NCI-H146 treated with DMSO at 0.1 percent for 48 hours (cell line): ENCODE results near the gene FAM76A.

Source experiments
- DNase-seq: peaks from one replicate; lab custom pipeline; 2025; ENCODE audit not compliant: unreplicated experiment; lab: John Stamatoyannopoulos, UW

FAM76A gene

DNA sequence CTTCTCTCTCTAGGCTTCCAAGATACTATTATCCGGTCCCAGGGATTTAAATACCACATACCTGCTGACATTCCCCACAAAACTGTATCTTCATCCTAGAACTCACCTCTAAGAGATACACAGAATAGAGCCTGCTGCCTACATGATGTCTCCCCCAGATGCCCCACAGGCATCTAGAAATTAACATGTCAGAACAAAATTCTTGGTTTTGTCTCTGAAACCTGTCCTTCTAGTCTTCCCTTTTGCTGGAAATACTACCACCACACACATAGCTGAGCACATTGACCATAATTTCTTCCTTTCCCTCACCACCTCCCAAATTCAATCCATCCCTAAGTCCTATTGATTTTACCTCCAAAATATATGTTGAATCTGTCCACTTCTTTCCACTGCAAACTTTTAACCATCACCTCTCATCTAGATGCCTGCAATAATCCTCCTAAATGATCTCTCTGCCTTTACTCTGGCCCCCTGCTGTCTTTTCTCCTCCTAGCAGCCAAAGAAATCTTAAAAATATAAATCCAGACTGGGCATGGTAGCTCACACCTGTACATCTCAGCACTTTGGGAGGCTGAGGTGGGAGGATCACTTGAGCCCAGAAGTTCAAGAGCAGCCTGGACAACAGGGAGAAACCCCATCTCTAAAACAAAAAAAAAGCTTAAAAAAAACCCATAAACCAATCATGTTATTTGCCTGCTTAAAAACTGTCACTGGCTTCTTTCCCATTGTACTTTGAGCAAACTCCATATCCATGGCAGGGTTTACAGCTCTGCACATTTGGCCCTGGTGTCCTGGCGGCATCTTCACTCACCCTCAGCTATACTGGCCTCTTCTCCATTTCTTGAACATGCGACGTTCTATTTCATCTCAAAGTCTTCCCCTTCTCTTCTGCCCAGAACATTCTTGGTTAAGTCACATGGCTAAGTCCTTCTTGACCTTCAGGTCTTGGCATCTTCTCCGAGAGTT, 6.2 kb upstream of the FAM76A start:
- no peak for DNase-seq

DNA sequence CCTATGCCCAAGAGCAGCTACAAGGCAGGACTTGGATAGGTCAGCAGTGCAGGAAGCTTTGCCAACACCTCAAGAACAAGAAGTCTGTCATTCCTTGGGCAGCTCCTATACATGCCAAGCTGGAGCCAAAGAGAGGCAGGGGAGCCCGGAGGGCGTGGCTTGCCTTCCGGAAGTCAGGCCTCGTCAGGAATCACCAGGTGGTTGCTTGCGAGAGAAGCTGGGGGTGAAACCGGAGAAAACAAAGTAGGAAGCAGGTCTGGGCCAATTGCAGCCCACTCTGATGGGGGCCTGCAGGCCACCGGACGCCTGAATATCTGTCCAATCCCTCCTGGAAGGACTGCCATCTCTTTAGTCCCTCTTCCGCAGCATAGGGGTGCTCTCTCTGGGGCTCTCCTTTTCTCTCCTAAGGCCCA, 794 bp upstream of the FAM76A start:
- peak; percentile 70 for DNase-seq

DNA sequence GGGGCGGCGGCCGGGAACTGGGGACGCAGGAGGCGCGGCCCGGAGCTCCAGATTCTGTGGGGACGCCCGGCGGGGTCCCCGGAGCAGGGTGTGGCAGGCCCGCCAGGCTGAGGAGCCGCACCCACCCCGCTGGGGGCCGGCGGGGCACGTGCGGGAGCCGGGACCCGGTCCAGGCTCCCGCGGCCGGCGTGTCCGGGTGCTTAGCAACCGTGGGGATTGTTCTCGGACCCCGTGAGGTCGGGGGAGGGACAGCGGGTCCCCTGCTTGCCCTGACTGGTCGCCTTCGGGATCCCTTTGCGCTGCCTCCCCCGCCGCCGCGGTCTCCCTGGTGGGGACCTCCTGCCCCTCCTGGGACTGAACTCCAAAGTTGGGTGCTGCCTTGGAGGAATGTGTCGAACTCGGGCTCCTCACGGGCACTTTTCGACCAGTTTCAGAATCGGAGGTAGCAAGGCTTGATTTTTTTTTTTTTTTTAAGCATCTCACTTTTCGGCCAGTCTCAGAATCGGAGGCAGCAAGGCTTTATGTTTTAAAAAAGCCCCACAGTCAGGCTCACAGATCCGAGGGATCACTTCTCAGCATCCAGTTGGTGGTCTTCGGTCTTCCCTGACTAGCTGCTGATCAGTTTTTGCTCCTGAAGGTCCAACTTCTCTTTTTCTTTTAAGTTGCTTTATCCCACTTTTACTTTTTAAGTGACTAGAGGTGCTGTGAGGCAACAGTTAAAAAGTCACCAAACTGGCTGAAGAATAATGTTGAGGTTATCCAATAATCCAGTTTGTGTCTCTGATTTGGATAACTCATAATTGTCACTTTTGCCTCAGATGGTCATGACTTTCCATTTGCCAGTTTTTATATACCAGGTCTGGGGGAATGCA, 648 bp downstream of the FAM76A start:
- peak; percentile 21 for DNase-seq

DNA sequence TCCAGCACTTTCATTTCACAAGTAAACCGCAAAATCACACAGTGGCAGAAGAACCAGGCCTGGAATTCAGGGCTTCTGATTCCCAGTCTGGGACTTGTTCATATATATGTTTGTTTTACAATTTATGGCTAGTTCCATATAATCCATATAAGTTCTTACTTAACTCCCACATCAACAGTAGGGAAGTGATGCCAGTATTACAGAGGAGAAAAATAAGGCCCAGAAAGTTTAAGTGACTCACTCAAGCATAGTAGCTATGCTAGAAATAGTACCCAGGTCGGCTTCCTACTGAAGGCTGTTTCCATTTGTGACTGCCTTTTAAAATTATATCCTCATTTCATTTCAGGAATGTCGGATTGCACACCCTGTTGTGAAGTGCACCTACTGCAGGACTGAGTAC, 1.4 kb downstream of the FAM76A start:
- DNase-seq, result no peak

DNA sequence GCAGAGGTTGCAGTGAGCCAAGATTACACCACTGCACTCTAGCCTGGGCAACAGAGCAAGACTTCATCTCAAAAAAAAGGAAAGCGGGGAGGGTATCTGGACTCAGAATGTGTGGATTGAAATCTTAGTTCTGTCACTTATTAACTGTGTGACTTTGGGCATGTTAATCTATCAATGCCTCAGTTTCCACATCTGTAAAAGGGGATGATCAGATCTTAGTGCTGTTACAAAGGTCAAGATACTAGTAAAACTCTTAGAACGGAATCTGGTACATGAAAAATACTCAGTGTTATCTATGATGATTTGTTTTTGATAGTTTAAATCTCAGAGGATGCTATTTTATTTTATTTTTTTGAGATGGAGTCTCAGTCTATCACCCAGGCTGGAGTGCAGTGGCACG, 10.5 kb downstream of the FAM76A start:
- DNase-seq, result no peak

DNA sequence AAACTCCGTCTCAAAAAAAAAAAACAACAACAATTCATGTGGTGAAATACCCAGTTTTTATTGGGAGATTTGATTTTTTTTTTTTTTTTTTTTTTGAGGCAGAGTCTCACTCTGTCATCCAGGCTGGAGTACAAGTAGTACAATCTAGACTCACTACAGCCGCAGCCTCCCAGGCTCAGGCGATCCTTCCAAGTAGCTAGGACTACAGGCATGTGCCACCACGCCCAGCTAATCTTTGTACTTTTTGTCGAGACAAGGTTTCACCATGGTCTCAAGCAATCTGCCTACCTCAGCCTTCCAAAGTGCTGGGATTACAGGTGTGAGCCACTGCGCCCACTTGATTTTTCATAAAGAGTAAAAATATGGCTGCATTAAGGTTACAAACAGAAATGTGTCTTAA, 15.4 kb downstream of the FAM76A start:
- DNase-seq, result no peak

DNA sequence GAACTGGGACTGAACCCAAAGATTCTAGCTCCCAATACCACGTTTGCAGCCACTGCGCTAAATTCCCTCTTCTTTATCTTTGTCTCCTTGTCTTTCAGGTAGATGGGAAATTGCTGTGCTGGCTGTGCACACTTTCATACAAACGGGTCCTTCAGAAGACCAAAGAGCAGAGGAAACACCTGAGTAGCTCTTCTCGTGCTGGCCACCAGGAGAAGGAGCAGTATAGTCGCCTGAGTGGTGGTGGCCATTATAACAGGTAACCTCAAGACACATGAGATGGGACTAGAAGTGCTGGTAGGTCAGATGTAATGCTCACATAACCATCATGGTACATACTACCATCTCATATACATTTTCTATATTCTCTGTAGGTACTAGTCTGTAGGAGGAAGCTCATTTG, 18.8 kb downstream of the FAM76A start:
- DNase-seq, result no peak

DNA sequence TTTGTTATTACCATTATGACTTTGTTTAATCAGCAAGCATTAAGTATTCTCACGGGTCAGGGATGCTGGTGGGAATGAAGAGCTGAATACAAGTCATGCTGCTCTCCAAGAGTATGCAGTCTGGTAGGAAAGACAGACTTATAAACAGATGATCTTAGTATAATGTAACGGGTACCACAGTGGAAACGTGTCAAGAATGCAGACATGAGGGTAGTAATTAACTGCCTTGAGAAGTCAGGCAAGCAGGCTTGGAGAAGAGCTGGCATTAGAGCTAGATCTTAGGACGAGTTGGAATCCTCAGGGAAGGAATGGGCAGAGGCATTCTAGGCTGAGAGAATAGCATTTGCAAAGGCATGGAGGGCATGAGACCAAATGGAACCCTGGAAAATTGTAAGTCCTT, 19.7 kb downstream of the FAM76A start:
- no peak for DNase-seq

DNA sequence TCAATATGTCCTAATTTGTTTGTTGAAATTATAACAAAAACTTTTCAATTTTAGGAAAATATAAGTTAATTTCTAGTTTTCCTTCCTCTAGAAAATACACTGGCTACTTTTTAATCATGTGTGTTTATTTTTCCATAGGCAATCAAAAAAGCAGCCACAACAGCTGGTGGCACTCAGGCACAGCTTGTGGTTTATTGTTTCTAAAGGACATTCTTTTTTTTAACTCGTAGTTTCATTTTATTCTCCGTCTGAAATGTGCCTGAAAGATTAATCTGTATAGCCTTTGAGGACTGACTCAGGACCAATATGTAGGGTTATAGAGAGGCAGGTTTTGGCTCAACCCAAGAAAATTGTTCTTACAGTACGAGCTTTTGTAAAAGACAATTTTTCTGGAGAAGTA, 26.6 kb downstream of the FAM76A start:
- DNase-seq, result no peak

DNA sequence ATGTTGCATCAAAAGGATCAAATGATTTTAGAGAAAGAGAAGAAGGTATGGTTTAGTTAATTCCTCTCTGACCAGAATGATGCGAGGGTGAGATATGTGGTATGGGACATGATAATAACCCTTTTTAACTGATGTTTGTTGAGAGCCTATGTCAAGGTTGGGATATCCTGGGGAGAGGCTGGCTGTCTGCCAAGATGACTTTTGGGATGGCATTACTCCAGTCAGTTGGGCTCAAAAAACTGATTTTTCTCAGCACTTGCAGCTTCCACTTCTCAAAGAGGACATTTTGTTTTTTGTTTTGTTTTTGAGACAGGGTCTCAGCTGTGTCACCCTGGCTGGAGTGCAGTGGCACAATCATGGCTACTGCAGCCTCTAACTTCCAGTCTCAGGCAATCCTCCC, 29.5 kb downstream of the FAM76A start:
- DNase-seq, result no peak

DNA sequence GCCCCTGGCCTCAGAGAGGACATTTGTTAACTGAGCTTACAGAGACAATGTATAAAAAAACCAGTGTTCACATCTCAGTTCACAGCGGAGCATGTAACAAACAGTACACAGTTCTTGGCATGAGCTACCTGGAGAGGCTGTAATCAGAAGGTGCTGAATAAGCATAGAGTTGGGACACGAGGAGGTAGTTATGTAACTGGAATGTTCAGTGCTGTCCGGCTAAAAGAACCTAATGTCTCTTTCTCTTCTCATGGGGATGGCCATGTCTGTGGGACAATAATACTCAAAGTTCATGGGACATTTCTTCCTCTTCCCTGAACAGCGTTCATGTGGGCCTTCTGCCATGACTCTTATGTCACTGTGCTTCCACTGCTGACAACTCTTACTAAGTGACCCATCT, 30.1 kb downstream of the FAM76A start:
- DNase-seq, result no peak

DNA sequence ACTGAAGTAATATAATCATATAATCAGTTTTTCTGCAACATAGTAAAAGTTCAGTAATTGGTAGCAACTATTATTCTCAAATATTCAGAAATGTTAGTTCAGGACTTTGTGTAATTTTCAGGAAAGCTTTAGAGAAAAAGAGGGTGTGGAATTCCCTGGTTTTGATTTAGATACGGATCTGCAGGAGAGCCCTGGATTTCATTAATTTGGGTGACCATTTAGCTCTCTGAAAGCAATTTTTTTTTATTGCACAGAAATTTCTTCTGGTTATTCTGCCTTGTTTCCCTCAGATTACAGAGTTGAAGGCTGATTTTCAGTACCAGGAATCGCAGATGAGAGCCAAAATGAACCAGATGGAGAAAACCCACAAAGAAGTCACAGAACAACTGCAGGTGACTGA, 33.5 kb downstream of the FAM76A start:
- no peak for DNase-seq

DNA sequence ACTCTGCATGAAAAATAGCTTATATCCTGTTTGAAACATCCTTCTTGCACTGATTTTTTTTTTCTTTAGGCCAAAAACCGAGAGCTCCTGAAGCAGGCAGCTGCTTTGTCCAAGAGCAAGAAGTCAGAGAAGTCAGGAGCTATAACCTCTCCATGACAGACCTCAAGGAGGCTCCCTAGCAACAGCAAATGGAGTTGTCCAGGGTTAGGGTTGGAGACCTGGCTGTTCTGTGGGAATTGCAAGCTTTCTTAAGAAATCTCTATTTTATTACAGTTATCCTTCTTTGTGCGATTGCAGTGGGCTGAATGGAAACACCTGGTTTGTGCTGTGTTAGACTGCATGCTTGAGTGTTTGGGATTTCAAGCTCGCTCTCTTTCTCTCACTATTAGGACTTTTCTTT, 34.7 kb downstream of the FAM76A start:
- no peak for DNase-seq

DNA sequence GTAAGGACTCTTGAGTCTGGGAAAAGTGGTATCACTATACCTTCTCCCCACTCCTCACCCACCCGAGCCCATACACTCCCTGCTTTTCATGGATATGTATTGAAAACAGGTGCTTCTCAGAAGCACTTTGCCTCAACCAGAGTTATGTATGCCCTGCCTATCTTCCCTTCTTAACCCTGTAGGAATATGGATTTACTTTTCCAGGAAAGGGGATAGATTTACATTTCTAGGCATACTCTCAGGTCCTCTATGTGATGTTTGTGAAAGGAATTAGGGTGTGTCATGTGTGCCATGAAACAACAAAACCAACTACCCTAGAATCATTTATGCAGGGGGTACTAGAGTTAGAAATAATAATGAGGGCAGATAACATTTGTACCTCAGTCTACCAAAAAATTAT, 36.3 kb downstream of the FAM76A start:
- DNase-seq, result no peak

DNA sequence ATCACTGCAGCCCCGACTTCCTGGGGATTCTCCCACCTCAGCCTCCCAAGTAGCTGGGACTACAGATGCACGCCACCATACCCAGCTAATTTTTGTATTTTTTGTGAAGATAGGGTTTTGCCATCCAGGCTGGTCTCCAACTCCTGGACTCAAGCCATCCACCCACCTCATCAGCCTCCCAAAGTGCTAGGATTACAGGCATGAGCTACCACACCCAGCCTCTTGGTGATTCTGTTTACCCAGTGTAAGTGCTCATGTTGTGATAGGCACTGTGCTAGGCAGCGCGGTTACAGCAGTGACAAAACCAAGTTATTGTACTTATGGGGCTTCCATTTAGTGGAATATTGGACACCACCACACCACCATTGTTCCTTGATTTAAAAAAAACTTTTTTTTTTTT, 37.6 kb downstream of the FAM76A start:
- DNase-seq, result no peak

DNA sequence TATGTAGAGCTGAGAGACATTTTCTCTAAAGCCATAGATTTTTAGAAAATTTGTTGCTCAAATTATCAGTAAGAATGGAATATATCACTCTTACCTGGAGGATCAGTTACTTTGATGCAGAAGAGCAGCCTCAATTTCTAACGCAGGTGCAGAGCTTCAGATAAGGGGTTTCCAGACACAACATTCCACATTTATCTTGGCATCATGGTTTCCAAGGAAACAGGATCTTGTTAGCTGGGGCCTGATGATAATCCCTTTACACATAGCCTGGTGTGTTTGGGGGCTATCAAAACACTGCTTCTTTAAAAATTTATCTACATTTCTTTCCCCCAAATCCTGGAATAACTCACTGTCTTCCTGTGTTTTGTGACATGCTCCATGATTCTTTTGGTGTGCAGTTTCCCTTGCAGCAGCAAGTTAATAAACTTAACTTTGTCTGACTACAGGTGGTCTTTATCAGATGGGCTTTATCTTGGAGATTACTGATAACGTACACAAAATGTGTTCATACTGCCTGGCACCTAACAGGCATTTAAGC, 44.6 kb downstream of the FAM76A start:
- no peak for DNase-seq

DNA sequence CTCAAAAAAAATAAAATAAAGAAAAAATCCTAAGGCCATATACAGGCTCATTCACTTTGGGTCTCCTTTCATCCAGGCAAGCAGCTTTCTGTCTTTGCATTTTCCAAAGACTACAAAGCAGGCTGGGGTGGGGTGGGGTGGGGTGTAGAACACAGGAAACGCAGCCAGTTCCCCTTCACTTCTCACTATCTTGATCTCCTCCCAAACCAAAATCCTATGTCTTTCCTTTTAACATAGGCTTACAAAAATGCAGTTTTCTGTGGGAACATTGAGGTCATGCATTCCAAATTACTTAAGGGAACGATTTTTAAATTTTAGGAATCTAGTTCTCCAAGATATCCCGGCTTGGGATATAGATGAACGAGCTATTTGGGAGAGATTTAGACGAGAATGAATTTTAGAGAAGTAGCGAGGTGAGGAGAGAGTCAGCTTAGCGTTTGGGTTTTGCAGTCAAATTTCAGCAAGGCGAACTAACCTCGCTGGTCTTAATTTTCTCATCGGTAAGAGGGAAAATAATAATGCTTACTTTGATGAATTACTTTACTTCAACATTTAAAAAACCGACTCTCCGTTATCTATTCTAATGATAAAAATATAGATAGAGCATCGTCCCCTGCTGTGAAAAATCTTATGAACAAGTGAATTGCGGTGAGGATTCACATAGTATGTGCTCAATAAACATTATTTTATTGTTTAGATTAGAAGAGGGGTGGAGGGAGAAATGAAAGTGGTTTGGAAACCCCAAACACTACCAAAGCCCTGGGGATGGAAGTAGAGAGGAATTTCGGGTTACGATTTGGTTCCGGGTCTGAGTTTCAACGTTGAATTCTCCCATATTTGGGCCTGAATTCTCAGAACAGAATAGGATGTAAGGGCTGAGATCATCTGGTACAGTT, 46.5 kb downstream of the FAM76A start:
- no peak for DNase-seq

DNA sequence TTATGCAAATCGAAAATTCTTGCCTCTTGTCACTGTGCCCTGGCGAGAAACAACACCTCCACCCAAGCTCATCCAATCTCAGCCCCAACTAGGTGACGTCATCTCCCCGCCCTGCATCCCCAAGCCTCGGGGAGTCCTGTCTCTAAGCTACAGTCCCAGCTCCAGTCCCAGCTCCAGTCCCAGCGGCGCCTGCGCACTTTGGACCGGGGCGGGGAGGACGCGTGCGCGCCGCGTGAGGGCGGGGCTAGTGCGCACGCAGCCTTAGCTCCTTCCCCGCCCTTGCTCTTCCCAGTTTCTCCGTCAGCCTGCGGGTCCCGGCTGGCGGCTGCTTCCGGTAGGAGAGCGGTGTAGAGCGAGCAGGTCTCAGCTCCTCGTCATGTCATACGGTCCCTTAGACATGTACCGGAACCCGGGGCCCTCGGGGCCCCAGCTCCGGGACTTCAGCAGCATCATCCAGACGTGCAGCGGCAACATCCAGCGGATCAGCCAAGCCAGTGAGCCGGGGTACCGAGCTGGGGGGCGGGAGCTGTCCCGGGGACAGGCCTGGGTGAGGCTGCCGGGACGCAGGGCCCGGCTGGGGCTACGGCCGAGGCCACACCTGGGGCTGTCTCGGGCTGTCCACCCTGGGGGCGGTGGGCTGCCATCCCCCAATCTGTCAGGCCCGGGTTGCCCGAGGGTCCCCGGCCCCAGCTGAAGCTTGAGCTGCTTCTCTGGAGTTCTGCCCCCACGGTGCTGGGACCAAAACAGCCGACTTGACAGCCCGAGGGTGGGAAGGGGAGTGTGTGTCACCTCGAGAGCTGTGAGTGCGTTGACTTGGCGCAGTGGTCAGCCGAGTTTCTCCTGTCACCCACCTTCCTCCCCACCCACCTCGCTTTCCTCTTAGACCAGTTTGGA, 47.4 kb downstream of the FAM76A start, which contains the start of gene STX12:
STX12 (plus strand) TSS at position 288 of the 894 bp plus-strand sequence; CDS start at position 377, 89 bp downstream.
- DNase-seq, result peak; percentile 92

DNA sequence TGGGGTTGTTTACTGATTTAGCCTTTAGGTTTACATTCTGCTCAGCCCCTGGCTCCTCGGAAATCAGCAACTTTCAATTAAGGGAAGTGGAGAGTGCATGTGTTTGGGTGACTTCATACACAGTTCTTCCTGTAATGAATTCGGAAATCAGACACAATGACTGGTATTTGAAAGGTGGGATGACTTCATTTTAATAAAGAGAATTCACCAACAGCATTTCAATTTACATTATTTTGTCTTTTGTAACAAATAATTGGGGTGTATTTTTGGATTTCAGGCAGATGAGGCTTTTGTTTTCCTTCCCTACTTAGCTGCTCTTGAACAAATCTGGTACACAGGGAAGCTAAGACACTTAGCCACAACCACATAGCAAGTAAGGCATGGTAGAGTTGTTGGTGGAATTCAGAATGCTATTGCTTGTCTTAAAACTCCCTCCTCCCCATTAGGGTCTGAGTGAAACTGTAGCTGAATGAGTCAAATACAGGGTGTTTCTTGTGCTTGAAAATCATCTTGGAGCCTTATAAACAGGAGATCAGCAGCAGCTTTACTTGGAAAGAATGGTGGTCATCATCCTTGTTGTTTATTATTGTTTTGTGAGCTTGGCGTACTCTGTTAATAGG, 48.2 kb downstream of the FAM76A start:
- DNase-seq, result no peak
